C4-2B (cell line): ENCODE results near the gene FARP2.

Source experiments
- ZFX ChIP-seq: fragments of 450-650 bp; IDR thresholded peaks from 2 replicates; pipeline ENCODE4 v1.6.1; 2017
- TF ChIP-seq, protein P1 (sequence below): fragments of 450-650 bp; conservative IDR thresholded peaks from 2 replicates; pipeline ENCODE4 v1.5.1; 2017; ENCODE audit warnings: mild to moderate bottlenecking

DNA sequence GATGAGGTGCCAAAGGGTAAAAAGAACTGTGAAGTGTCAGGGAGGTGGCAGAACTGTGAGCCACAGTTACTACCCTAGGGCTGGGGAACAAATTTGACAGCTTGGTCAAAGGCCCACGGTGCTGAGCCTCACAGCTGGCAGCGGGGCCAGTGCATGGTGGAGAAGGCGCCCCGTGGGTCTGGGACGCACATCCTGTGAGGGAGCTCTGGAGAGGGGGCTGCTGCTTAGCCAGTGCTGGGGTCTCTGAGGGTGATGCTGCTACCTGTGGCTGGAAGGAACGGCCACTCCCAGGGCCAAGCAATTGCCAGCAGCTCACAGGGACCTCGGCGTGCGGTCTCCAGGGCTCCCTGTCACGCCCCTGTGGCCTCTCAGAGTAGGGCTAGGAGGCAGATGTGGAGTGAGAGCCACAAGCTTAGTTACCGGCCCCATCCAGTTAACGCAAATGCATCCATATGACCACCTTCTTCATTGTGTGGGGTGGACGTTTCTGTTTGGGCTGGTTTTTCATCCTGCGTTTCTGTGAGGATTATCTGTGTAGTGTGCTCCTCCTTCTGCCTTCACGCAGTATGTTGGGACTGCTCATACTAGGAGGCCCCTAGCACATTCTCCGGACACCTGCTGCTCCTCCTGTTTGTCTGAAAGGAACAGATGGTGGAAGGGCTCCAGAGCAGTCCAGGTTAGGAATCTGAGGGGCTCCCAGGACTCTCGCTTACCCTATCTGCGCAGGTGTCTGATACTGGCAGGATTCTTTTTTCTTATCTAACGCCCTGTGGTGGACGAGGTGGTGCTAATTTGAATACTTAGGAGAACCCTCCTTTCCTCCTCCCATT lies 126.3 kb downstream of the FARP2 start:
- TF ChIP-seq, protein P1, sequence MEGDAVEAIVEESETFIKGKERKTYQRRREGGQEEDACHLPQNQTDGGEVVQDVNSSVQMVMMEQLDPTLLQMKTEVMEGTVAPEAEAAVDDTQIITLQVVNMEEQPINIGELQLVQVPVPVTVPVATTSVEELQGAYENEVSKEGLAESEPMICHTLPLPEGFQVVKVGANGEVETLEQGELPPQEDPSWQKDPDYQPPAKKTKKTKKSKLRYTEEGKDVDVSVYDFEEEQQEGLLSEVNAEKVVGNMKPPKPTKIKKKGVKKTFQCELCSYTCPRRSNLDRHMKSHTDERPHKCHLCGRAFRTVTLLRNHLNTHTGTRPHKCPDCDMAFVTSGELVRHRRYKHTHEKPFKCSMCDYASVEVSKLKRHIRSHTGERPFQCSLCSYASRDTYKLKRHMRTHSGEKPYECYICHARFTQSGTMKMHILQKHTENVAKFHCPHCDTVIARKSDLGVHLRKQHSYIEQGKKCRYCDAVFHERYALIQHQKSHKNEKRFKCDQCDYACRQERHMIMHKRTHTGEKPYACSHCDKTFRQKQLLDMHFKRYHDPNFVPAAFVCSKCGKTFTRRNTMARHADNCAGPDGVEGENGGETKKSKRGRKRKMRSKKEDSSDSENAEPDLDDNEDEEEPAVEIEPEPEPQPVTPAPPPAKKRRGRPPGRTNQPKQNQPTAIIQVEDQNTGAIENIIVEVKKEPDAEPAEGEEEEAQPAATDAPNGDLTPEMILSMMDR: no peak
- no peak for TF ChIP-seq ZFX
